HCT116 (cell line): ENCODE measurements around the gene ABCA3. TPM values are rescaled to one million over a fixed set of nuclear protein-coding genes. Genes with fewer than 3 reads are reported as not detected.

Experiments
- ATAC-seq: fragments of 200-7000 bp; cut with Tn5 transposase; 2 replicates; pipeline ENCODE4 v1.9.1; 2020; ENCODE audit warnings: mild to moderate bottlenecking, moderate library complexity
- BruUV-seq: library from RNA; stranded (reverse); fragments of 400-500 nt; replicated peaks from 2 replicates; lab custom pipeline; 2021; lab: Mats Ljungman, UMichigan
- CTCF ChIA-PET: fragments of 300-600 bp; sonication (Branson Sonifier 250); formaldehyde crosslinking; loops from one replicate; lab custom pipeline; 2021; ENCODE audit warnings: antibody characterized with exemption; lab: Charles Lee
- POLR2A ChIA-PET: fragments of 300-600, 350-600 bp; sonication (Branson Sonifier 250); formaldehyde crosslinking; loops from one replicate; lab custom pipeline; 2021; ENCODE audit warnings: antibody characterized with exemption; lab: Charles Lee
- RAD21 ChIA-PET, 2 experiments: fragments of 300-600 bp; sonication (Branson Sonifier 250); formaldehyde crosslinking; loops; one replicate each; lab custom pipeline; 2023; ENCODE audit warnings: low total read pairs in 2 of 2; ENCODE audit not compliant: uncharacterized antibody in 2 of 2, unreplicated experiment in 2 of 2, low non-redundant PET in 1 of 2; lab: Charles Lee
- DNase-seq: peaks from one replicate; pipeline ENCODE4 v3.0.0-alpha.2; 2010; ENCODE audit warnings: low read depth, low spot score
- H2AFZ ChIP-seq: fragments of 200-600 bp; shearing (Covaris generic), sonication (generic); 2 replicates; pipeline ENCODE4 v1.6.1; 2017; ENCODE audit warnings: low read depth, mixed run types, mixed read lengths, antibody characterized with exemption, low read length; ENCODE audit not compliant: poor library complexity, severe bottlenecking
- H3K27ac ChIP-seq: 2 replicates; pipeline ENCODE4 v1.5.1; 2012; ENCODE audit warnings: low read depth, low read length
- H3K27me3 ChIP-seq: fragments of 200-600 bp; sonication (generic); 2 replicates; pipeline ENCODE4 v1.6.1; 2016; ENCODE audit warnings: mixed run types, low read length, mixed read lengths; ENCODE audit not compliant: insufficient read depth
- H3K36me3 ChIP-seq, 2 experiments: fragments of 200-500 bp in 1 of 2; fragments of 200-600 bp in 1 of 2; sonication (Bioruptor generic) in 1 of 2; sonication (generic) in 1 of 2; 2 replicates each; pipeline versions ENCODE4 v1.5.1 to v1.6.1; 2014 to 2016; ENCODE audit warnings: low read length in 2 of 2, inconsistent platforms in 1 of 2, mixed read lengths in 1 of 2, mixed run types in 1 of 2; ENCODE audit not compliant: insufficient read depth in 2 of 2, control insufficient read depth in 1 of 2
- H3K4me1 ChIP-seq, 2 experiments: fragments of 200-600 bp in 1 of 2; sonication (generic) in 1 of 2; 2 replicates each; pipeline versions ENCODE4 v1.5.1 to v1.6.1; 2012 to 2017; ENCODE audit warnings: low read length in 2 of 2, inconsistent platforms in 1 of 2, mild to moderate bottlenecking in 1 of 2, mixed read lengths in 1 of 2, mixed run types in 1 of 2, moderate library complexity in 1 of 2; ENCODE audit not compliant: insufficient read depth in 2 of 2, control insufficient read depth in 1 of 2
- H3K4me2 ChIP-seq: fragments of 200-600 bp; sonication (generic); 2 replicates; pipeline ENCODE4 v1.6.1; 2017; ENCODE audit warnings: mixed run types, low read length, mixed read lengths
- H3K4me3 ChIP-seq, 2 experiments: fragments of 200-600 bp in 1 of 2; sonication (generic) in 1 of 2; replicated peaks in 1 of 2; 2 replicates each; pipeline ENCODE4 v1.5.1; 2011 to 2016; ENCODE audit warnings: low read length in 2 of 2, control low read depth in 1 of 2, low read depth in 1 of 2, mild to moderate bottlenecking in 1 of 2, mixed read lengths in 1 of 2, mixed run types in 1 of 2
- H3K79me2 ChIP-seq: fragments of 200-600 bp; sonication (generic); 2 replicates; pipeline ENCODE4 v1.6.1; 2017; ENCODE audit warnings: mild to moderate bottlenecking, mixed run types, low read length, moderate library complexity, mixed read lengths; ENCODE audit not compliant: insufficient read depth
- H3K9ac ChIP-seq: fragments of 200-600 bp; sonication (generic); 2 replicates; pipeline ENCODE4 v1.6.1; 2016; ENCODE audit warnings: low read length, mixed read lengths
- H3K9me2 ChIP-seq: fragments of 200-600 bp; sonication (generic), shearing (Covaris generic); 2 replicates; pipeline ENCODE4 v1.6.1; 2017; ENCODE audit warnings: mixed run types, mild to moderate bottlenecking, moderate library complexity; ENCODE audit not compliant: insufficient read depth
- H3K9me3 ChIP-seq, 2 experiments: fragments of 200-500 bp in 1 of 2; fragments of 200-600 bp in 1 of 2; sonication (Bioruptor generic) in 1 of 2; sonication (generic) in 1 of 2; 2 replicates each; pipeline ENCODE4 v1.6.1; 2014 to 2017; ENCODE audit warnings: low read length in 2 of 2, mixed read lengths in 2 of 2, inconsistent platforms in 1 of 2, low read depth in 1 of 2, mild to moderate bottlenecking in 1 of 2, mixed run types in 1 of 2, moderate library complexity in 1 of 2; ENCODE audit not compliant: control insufficient read depth in 1 of 2, insufficient read depth in 1 of 2
- H4K20me1 ChIP-seq: fragments of 200-600 bp; sonication (generic), shearing (Covaris generic); 2 replicates; pipeline ENCODE4 v1.6.1; 2017; ENCODE audit warnings: mixed run types, mild to moderate bottlenecking, moderate library complexity; ENCODE audit not compliant: insufficient read depth
- EZH2 ChIP-seq: fragments of 200-600 bp; sonication (generic); IDR thresholded peaks from 2 replicates; pipeline ENCODE4 v1.6.1; 2017; ENCODE audit warnings: antibody characterized with exemption, mixed run types
- EZH2phosphoT487 ChIP-seq: fragments of 200-600 bp; IDR thresholded peaks from 2 replicates; pipeline ENCODE4 v1.6.1; 2018; ENCODE audit warnings: antibody characterized with exemption, borderline replicate concordance
- JUND ChIP-seq: IDR thresholded peaks from 2 replicates; pipeline ENCODE4 v1.6.1; 2012
- POLR2AphosphoS5 ChIP-seq: IDR thresholded peaks from 2 replicates; pipeline ENCODE4 v1.6.1; 2011; ENCODE audit warnings: mild to moderate bottlenecking, low read depth, low read length, moderate library complexity
- RAD21 ChIP-seq: IDR thresholded peaks from 2 replicates; pipeline ENCODE4 v1.6.1; 2012; ENCODE audit warnings: low read depth, mild to moderate bottlenecking
- SP1 ChIP-seq: IDR thresholded peaks from 2 replicates; pipeline ENCODE4 v1.6.1; 2012; ENCODE audit warnings: low read depth
- SRF ChIP-seq: IDR thresholded peaks from 2 replicates; pipeline ENCODE4 v1.6.1; 2012; ENCODE audit warnings: low read depth
- TCF7L2 ChIP-seq: IDR thresholded peaks from 2 replicates; pipeline ENCODE4 v1.7.0; 2011; ENCODE audit warnings: borderline replicate concordance, inconsistent platforms; ENCODE audit not compliant: insufficient read depth, insufficient read length; ENCODE audit errors: extremely low read depth
- YY1 ChIP-seq: IDR thresholded peaks from 2 replicates; pipeline ENCODE4 v1.6.1; 2011; ENCODE audit warnings: low read length, low read depth, moderate library complexity, mild to moderate bottlenecking; ENCODE audit not compliant: insufficient replicate concordance; ENCODE audit errors: extremely low read depth
- intact Hi-C: fragments of 100-400 bp; cut with micrococcal nuclease; formaldehyde crosslinking; loops from 2 replicates; pipeline ENCODE4 v1.10.0; 2022
- total RNA-seq: library from RNA; stranded (reverse); gene quantifications from one replicate; pipeline ENCODE4 v1.2.1, GENCODE V29; 2021; ENCODE audit not compliant: unreplicated experiment
- TF ChIP-seq, protein P1 (sequence below): IDR thresholded peaks from 2 replicates; pipeline ENCODE4 v1.6.1; 2012
- TF ChIP-seq, protein P2 (sequence below), 3 experiments: fragments of 200-600 bp in 1 of 3; sonication (generic) in 1 of 3; IDR thresholded peaks in 2 of 3; conservative IDR thresholded peaks in 1 of 3; 2 replicates each; pipeline ENCODE4 v1.5.1; 2012 to 2017; ENCODE audit warnings: low read depth in 2 of 3, low read length in 2 of 3, antibody characterized with exemption in 1 of 3, borderline replicate concordance in 1 of 3, control low read depth in 1 of 3, mild to moderate bottlenecking in 1 of 3, mixed read lengths in 1 of 3, mixed run types in 1 of 3, moderate library complexity in 1 of 3; ENCODE audit not compliant: insufficient read depth in 1 of 3
- TF ChIP-seq, protein P3 (sequence below): IDR thresholded peaks from 2 replicates; pipeline ENCODE4 v1.6.1; 2012; ENCODE audit warnings: low read depth

ABCA3 gene
- total RNA-seq, 1 experiment from 2014 or later, result 5.4 TPM

DNA sequence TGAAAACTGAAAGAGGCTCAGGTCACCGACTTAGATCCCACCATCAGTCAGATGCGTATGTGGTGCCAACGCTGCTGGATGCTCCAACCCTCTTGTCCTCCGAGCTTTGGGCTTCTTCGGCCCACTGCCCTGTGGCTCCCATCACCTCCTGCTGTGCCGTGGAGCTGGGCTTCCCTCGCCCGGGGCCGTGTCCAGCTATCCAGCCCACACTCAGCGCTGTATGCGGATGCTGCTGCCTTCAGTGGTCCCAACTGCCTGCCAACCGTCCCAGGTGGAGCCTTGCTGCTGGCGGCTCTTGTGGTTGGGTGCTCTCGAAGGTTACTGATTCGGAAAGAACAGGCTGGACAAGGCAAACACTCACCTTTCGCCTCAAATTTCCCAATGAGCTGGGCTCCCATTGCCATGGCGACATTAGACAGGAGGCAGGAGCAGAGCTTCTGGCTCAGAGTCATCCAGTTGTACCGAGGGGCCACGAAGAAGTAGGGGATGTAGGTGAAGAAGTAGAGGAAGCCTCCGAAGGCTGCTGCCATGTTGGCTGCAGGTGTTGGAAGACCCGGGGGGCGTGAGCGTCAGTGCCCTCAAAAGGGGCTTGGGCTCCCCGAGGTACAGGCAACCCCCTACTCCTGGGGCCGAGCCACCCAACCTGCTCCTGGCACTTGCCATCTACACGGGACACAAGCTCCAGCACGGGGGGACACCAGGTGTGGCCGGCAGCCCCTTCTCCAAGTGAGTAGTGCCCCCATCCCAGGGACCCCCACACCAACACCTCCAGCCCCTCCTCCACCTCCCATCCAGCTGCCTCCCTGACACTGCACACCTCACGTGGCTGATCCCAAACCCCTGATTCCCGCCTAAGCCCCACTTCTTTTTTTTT is 32.2 kb downstream of the ABCA3 start:
- no peaks in the 10 kb centered on the region for H3K9me2 ChIP-seq
- H2AFZ ChIP-seq, result no peak overlapping the region
- DNase-seq (no peak), ATAC-seq (no peak)
- H3K4me3 ChIP-seq, result no peak overlapping the region
- no peaks in the 10 kb centered on the region for H3K79me2 ChIP-seq
- no peak overlapping the region for H3K9ac ChIP-seq
- ChIA-PET CTCF (no interaction called here), POLR2A (no interaction called here), RAD21 (no interaction called here)
- no peaks in the 10 kb centered on the region for H3K4me1 ChIP-seq
- no TSS peak for BruUV-seq
- no peaks in the 10 kb centered on the region for H3K36me3 ChIP-seq
- no peaks in the 10 kb centered on the region for H3K27me3 ChIP-seq
- TF ChIP-seq SRF, result no peak
- no peak for TF ChIP-seq JUND
- TF ChIP-seq RAD21, result no peak
- TF ChIP-seq YY1, result no peak
- TF ChIP-seq, protein P1, sequence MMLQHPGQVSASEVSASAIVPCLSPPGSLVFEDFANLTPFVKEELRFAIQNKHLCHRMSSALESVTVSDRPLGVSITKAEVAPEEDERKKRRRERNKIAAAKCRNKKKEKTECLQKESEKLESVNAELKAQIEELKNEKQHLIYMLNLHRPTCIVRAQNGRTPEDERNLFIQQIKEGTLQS, result no peak
- no peak for TF ChIP-seq SP1
- TF ChIP-seq EZH2phosphoT487, result no peak
- no peak for TF ChIP-seq EZH2
- TF ChIP-seq, protein P2, sequence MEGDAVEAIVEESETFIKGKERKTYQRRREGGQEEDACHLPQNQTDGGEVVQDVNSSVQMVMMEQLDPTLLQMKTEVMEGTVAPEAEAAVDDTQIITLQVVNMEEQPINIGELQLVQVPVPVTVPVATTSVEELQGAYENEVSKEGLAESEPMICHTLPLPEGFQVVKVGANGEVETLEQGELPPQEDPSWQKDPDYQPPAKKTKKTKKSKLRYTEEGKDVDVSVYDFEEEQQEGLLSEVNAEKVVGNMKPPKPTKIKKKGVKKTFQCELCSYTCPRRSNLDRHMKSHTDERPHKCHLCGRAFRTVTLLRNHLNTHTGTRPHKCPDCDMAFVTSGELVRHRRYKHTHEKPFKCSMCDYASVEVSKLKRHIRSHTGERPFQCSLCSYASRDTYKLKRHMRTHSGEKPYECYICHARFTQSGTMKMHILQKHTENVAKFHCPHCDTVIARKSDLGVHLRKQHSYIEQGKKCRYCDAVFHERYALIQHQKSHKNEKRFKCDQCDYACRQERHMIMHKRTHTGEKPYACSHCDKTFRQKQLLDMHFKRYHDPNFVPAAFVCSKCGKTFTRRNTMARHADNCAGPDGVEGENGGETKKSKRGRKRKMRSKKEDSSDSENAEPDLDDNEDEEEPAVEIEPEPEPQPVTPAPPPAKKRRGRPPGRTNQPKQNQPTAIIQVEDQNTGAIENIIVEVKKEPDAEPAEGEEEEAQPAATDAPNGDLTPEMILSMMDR (IDR thresholded peaks at IDR 0.05 in 2 of 3, conservative IDR thresholded peaks at IDR 0.05 in 1 of 3; ENCODE audit: borderline replicate concordance in 1 of 3, insufficient read depth in 1 of 3, low read depth in 2 of 3, low read length in 2 of 3), result no peak
- TF ChIP-seq TCF7L2, result no peak
- TF ChIP-seq POLR2AphosphoS5, result no peak
- TF ChIP-seq, protein P3, sequence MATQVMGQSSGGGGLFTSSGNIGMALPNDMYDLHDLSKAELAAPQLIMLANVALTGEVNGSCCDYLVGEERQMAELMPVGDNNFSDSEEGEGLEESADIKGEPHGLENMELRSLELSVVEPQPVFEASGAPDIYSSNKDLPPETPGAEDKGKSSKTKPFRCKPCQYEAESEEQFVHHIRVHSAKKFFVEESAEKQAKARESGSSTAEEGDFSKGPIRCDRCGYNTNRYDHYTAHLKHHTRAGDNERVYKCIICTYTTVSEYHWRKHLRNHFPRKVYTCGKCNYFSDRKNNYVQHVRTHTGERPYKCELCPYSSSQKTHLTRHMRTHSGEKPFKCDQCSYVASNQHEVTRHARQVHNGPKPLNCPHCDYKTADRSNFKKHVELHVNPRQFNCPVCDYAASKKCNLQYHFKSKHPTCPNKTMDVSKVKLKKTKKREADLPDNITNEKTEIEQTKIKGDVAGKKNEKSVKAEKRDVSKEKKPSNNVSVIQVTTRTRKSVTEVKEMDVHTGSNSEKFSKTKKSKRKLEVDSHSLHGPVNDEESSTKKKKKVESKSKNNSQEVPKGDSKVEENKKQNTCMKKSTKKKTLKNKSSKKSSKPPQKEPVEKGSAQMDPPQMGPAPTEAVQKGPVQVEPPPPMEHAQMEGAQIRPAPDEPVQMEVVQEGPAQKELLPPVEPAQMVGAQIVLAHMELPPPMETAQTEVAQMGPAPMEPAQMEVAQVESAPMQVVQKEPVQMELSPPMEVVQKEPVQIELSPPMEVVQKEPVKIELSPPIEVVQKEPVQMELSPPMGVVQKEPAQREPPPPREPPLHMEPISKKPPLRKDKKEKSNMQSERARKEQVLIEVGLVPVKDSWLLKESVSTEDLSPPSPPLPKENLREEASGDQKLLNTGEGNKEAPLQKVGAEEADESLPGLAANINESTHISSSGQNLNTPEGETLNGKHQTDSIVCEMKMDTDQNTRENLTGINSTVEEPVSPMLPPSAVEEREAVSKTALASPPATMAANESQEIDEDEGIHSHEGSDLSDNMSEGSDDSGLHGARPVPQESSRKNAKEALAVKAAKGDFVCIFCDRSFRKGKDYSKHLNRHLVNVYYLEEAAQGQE, result no peak
- H3K9me3 ChIP-seq, result no peaks in the 10 kb centered on the region
- no peak overlapping the region for H3K4me2 ChIP-seq
- intact Hi-C loops, result no loop called here
- H4K20me1 ChIP-seq, result no peaks in the 10 kb centered on the region
- H3K27ac ChIP-seq, result no peak overlapping the region
